Inflammatory macrophage treated with lipopolysaccharide for 4 hours (primary cell): Measurements from ENCODE around the gene METRN.

ENCODE experiments used
- DNase-seq: peaks from one replicate; pipeline ENCODE4 v3.0.0-alpha.2; 2020

Gene METRN

GRCh38 chr16:693364-693763 lies 21.6 kb upstream of the METRN start:
- DNase-seq = no peak

GRCh38 chr16:693766-694165 lies 21.2 kb upstream of the METRN start:
- no peak for DNase-seq

GRCh38 chr16:694187-694862 lies 20.6 kb upstream of the METRN start:
- DNase-seq = no peak

GRCh38 chr16:694863-695354 lies 20.0 kb upstream of the METRN start:
- no peak for DNase-seq

- no peak for DNase-seq
Measured at GRCh38 chr16:695355-696089, 19.4 kb upstream of the METRN start.

- no peak for DNase-seq
Measured at GRCh38 chr16:698911-699671, 15.8 kb upstream of the METRN start.

- no peak for DNase-seq
Measured at GRCh38 chr16:700684-701584, 14.0 kb upstream of the METRN start.

- no peak for DNase-seq
Measured at GRCh38 chr16:702341-702740, 12.6 kb upstream of the METRN start.

- no peak for DNase-seq
Measured at GRCh38 chr16:703406-703805, 11.5 kb upstream of the METRN start.

GRCh38 chr16:704047-704446 lies 10.9 kb upstream of the METRN start:
- DNase-seq = no peak

- DNase-seq = no peak
Measured at GRCh38 chr16:704552-705380, 10.2 kb upstream of the METRN start.

- no peak for DNase-seq
Measured at GRCh38 chr16:705431-706188, 9.3 kb upstream of the METRN start, which contains the start of gene FBXL16. TSS of gene FBXL16 (minus strand) at chr16:705801. CDS start at chr16:697405, 8,396 bp downstream.

- no peak for DNase-seq
Measured at GRCh38 chr16:706189-707061, 8.5 kb upstream of the METRN start.

- no peak for DNase-seq
Measured at GRCh38 chr16:707062-707538, 7.8 kb upstream of the METRN start.

GRCh38 chr16:708019-708418 lies 6.9 kb upstream of the METRN start:
- DNase-seq = no peak

- DNase-seq = no peak
Measured at GRCh38 chr16:708959-709358, 6.0 kb upstream of the METRN start.

- DNase-seq = no peak
Measured at GRCh38 chr16:709566-710499, 5.1 kb upstream of the METRN start.

- DNase-seq = no peak
Measured at GRCh38 chr16:710500-711075, 4.3 kb upstream of the METRN start.
